ENCODE measurements around the gene ASIC2.
"Not testable (repeated sequence)": the region's sequence is repeated elsewhere in the genome, so short reads cannot be mapped to it uniquely, and the experiment has no call there.

ASIC2 gene

GRCh38 chr17:32985050-32985756, 307.9 kb downstream of the ASIC2 start:
- DNase-seq (ENCODE audit: low read depth): no peak

- DNase-seq (ENCODE audit: low read depth): not testable (repeated sequence)
These were observed 311.5 kb downstream of the ASIC2 start for GRCh38 chr17:32981611-32982010.

DNA sequence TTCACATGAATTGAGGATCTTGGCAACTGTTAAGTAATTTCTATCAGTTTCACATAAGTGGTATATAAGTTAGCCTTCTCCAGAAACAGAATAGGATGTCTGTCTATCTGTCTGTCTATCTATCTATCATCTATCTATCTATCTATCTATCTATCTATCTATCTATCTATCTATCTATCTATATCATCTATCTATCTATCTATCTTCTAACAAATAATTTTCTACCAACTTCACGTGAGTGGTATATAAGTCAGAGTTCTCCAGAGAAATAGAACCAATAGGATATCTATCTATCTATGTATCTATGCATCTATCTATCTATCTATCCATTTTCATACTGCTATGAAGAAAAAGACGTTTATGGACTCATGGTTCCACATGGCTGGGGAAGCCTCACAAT, 312.9 kb downstream of the ASIC2 start:
- DNase-seq (ENCODE audit: low read depth): no peak

DNA sequence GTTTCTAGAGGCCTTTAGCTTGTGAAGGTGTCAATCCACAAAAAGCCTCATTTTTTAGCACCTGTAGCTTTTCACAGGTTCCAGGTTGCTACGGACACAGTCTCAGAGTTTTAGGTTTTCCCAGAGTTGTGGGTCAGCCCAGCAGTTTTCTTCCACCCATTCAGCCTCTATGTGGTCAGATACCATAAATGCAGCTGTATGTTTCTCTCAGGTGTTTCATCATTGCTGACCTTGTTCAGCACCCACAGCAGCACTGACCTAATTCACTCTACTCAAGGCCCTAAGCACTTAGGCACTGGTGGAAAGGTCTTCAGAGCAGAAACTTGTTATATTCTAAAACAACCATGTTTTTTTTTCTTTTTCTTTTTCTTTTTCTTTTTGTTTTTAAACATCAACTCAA, 316.5 kb downstream of the ASIC2 start:
- DNase-seq (ENCODE audit: low read depth): no peak

GRCh38 chr17:32976131-32976530, 317.0 kb downstream of the ASIC2 start:
- no peak for DNase-seq (ENCODE audit: low read depth)

DNA sequence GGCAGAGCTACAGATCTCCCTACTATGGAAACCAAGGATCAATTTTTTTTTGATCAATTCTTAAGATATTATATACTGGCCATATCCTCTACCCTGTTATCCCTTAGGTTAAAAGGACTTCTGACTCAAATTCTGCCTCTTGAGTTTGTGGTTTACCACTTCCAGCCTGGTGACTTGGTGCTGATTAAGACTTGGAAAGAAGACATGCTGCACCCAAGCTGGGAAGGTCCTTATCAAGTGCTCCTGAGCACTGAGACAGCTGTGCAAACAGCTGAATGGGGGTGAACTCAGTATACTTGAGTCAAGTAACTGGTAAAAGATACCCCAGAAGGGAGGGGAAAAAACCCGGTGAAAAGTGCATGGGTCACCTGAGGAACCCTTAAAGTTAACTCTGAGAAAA, 321.9 kb downstream of the ASIC2 start:
- no peak for DNase-seq (ENCODE audit: low read depth)

DNA sequence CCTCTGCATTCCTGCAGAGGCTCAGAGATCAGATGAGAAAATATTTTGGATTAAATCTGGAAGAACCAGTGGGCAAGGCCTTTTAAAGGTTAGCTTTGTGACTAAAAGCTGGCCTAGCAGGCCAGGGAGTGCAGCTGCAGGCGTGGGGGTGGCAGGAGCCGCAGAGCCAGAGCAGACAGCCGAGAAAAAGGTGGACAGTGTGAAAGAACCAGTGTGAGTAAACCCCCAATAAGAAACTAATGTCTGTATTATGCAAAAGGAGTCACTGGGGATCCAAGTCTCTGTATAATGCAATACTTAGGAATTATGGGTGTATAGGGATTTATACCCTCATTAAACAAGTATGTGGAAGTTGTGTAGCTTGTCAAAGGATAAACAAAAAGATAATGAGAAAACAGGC, 322.8 kb downstream of the ASIC2 start:
- DNase-seq (ENCODE audit: low read depth): no peak

- not testable (repeated sequence) for DNase-seq (ENCODE audit: low read depth)
These were observed 323.9 kb downstream of the ASIC2 start for GRCh38 chr17:32969231-32969630.

GRCh38 chr17:32964541-32964940, 328.6 kb downstream of the ASIC2 start:
- DNase-seq (ENCODE audit: low read depth): no peak
